ENCODE data around the gene MREG.

DNA sequence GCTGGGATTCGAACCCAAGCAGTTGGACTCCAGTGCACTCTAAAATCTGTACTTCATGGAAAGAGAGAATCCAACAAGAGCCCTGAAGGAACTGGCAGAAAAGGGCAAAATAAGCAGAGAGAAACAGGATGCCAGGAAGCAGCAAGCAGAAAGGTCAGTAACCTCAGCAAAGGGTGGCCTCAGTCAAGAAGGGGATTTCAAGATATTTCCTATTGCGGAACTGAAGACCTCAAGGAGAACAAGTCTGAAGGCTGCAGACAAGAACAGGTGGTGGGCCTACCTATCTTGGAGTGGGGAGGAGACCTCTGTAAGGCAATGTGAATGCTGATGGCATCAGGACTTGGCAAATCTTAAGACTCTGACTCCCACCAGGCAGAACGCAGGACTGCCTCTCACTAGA, 20.1 kb upstream of the MREG start:
- no peak for TF ChIP-seq SP1 (IDR thresholded peaks at IDR 0.05)
- TF ChIP-seq, protein P1, sequence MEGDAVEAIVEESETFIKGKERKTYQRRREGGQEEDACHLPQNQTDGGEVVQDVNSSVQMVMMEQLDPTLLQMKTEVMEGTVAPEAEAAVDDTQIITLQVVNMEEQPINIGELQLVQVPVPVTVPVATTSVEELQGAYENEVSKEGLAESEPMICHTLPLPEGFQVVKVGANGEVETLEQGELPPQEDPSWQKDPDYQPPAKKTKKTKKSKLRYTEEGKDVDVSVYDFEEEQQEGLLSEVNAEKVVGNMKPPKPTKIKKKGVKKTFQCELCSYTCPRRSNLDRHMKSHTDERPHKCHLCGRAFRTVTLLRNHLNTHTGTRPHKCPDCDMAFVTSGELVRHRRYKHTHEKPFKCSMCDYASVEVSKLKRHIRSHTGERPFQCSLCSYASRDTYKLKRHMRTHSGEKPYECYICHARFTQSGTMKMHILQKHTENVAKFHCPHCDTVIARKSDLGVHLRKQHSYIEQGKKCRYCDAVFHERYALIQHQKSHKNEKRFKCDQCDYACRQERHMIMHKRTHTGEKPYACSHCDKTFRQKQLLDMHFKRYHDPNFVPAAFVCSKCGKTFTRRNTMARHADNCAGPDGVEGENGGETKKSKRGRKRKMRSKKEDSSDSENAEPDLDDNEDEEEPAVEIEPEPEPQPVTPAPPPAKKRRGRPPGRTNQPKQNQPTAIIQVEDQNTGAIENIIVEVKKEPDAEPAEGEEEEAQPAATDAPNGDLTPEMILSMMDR (IDR thresholded peaks at IDR 0.05; ENCODE audit: low read depth, low read length, missing input control): no peak
- TF ChIP-seq GABPA (IDR thresholded peaks at IDR 0.05 in 1 of 2, conservative IDR thresholded peaks at IDR 0.05 in 1 of 2): no peak

Measured in liver (tissue), 3 donors.